ENCODE results near the gene RMND5B.
A peak's percentile ranks its signal among the peaks of the same experiment; 100 is the strongest.

The RMND5B gene

DNA sequence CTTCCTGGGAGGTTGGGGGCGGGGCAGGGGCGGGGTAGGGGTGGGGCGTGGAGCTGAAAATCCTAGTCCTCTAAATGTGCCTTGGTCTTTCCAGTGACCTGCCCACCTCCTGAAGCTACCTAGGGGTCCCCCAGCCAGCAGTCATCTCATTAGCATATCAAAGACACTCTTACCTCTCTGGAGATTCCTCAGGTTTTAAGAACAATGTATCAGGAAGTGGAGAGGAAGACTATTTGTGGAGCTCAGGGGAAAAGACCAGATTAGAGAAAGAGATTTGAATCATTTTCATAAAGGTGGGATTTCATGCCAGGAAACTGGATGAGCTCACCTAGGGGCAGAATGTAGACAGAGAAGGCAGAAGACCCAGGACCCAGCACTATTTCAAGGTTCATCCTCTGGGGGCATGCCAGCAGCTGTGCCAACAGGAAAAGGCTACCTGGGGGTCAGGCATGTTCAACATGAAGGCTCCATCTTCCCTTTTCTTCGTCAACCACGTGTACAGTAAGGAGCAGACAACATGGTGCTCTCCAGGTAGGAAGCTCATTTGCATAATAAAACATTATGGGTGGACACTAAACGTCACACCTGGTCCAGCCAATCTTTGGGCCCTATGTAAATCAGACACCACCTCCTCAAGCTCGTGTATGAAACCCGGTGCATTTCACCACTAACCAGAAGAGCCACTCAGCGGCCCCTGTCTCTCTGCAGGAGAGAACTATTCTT, 49.5 kb downstream of the RMND5B start:
- no peaks in the 10 kb centered on the region for H3K79me2 ChIP-seq (ENCODE audit: control insufficient read depth, insufficient read depth, low read length, poor library complexity)
- no peaks in the 10 kb centered on the region for H3K79me1 ChIP-seq (ENCODE audit: low read length)
- H3K14ac ChIP-seq (ENCODE audit: low read length): no peak overlapping the region
- no peak overlapping the region for H2AK5ac ChIP-seq (ENCODE audit: low read length)
- H4K8ac ChIP-seq (ENCODE audit: low read depth, low read length): no peak overlapping the region
- peaks cover 3 to 5% of the 10 kb centered on the region in 2 experiments for H3K4me1 ChIP-seq (ENCODE audit: control insufficient read depth in 1 of 2, insufficient read depth in 2 of 2, low read length in 2 of 2)
- whole genome bisulfite sequencing (ENCODE audit: extremely low coverage, insufficient coverage, insufficient read length): no CpG with 5 or more reads among the region's 9 CpGs
- H3K36me3 ChIP-seq (ENCODE audit: control insufficient read depth in 1 of 2, insufficient read depth in 2 of 2, low read length in 2 of 2): no peaks in the 10 kb centered on the region
- H3K4ac ChIP-seq (ENCODE audit: low read depth, low read length): no peak overlapping the region
- no peak overlapping the region for H3K18ac ChIP-seq (ENCODE audit: low read length)
- H3K27ac ChIP-seq (ENCODE audit: low read depth, low read length): no peak overlapping the region
- no peaks in the 10 kb centered on the region for H3K27me3 ChIP-seq (ENCODE audit: insufficient read depth, low read length)
- no peaks in the 10 kb centered on the region for H3K9me3 ChIP-seq (ENCODE audit: insufficient read depth, low read depth, low read length)
- no peak for DNase-seq
- no peak overlapping the region for H3K4me3 ChIP-seq (ENCODE audit: low read depth, low read length)
- H2BK120ac ChIP-seq (ENCODE audit: insufficient read depth, low read length, poor library complexity): no peak overlapping the region
- H2BK5ac ChIP-seq (ENCODE audit: low read depth, low read length, poor library complexity): no peak overlapping the region
- no peak overlapping the region for H3K9ac ChIP-seq (ENCODE audit: low read length)
- H2AFZ ChIP-seq (ENCODE audit: insufficient read depth, low read length, poor library complexity): no peak overlapping the region
- no peak overlapping the region for H4K12ac ChIP-seq (ENCODE audit: low read depth, low read length)
- H3K4me2 ChIP-seq (ENCODE audit: low read length): no peak overlapping the region
- no peak overlapping the region for H3K23ac ChIP-seq (ENCODE audit: low read length)
- no peak overlapping the region for H4K91ac ChIP-seq (ENCODE audit: low read depth, low read length)
- no peak overlapping the region for H2BK12ac ChIP-seq (ENCODE audit: low read length)

DNA sequence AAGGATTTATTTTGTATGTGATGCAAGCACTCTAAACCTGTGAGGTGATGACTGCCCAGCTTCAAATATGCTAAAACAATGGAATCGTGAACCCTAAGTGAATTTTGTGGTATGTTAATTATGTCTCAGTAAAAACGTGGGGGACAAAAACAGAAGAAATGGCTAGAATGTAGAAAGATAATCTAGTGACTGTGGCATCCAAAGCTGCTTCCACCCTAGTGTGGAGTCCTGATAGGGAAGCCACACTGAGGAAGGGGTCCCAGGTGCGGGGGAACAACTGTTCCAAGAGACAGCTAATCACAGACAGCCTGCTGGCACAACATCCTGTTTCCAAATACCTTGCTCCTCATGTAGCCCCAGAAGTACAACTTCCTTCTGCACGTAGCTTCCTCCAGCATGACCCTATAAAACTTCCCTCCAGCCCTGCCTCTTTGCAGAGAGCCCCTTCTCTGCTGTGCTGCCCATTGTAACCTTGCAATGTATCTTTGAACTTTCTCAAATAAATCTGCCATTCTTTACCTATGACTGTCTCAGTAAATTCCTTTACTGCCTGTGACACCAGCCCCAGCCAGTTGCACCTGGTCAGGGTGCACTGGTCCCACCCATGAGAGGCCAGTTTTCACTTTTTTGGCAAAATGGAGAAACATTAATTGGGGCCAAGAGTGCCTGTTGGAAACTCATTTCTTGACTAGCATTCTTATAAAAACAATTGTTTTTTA, 51.5 kb downstream of the RMND5B start:
- H2AFZ ChIP-seq (ENCODE audit: insufficient read depth, low read length, poor library complexity): no peak overlapping the region
- no peak overlapping the region for H3K14ac ChIP-seq (ENCODE audit: low read length)
- no peak overlapping the region for H4K8ac ChIP-seq (ENCODE audit: low read depth, low read length)
- peak overlapping the region; percentile 70 for H3K9ac ChIP-seq (ENCODE audit: low read length)
- no CpG with 5 or more reads among the region's 4 CpGs for WGBS (ENCODE audit: extremely low coverage, insufficient coverage, insufficient read length)
- no peak overlapping the region for H3K4ac ChIP-seq (ENCODE audit: low read depth, low read length)
- DNase-seq: peak in 1 of 2 donors; percentile 50
- no peak overlapping the region for H4K91ac ChIP-seq (ENCODE audit: low read depth, low read length)
- H2BK120ac ChIP-seq (ENCODE audit: insufficient read depth, low read length, poor library complexity): no peak overlapping the region
- no peak overlapping the region for H2AK5ac ChIP-seq (ENCODE audit: low read length)
- H3K27ac ChIP-seq (ENCODE audit: low read depth, low read length): no peak overlapping the region
- no peak overlapping the region for H2BK12ac ChIP-seq (ENCODE audit: low read length)
- no peaks in the 10 kb centered on the region for H3K79me1 ChIP-seq (ENCODE audit: low read length)
- no peak overlapping the region for H2BK5ac ChIP-seq (ENCODE audit: low read depth, low read length, poor library complexity)
- no peak overlapping the region for H4K12ac ChIP-seq (ENCODE audit: low read depth, low read length)
- no peaks in the 10 kb centered on the region for H3K27me3 ChIP-seq (ENCODE audit: insufficient read depth, low read length)
- peaks cover 3 to 5% of the 10 kb centered on the region in 2 experiments for H3K4me1 ChIP-seq (ENCODE audit: control insufficient read depth in 1 of 2, insufficient read depth in 2 of 2, low read length in 2 of 2)
- H3K18ac ChIP-seq (ENCODE audit: low read length): no peak overlapping the region
- no peaks in the 10 kb centered on the region for H3K9me3 ChIP-seq (ENCODE audit: insufficient read depth, low read depth, low read length)
- no peak overlapping the region for H3K4me2 ChIP-seq (ENCODE audit: low read length)
- H3K4me3 ChIP-seq (ENCODE audit: low read depth, low read length): no peak overlapping the region
- no peak overlapping the region for H3K23ac ChIP-seq (ENCODE audit: low read length)
- H3K36me3 ChIP-seq (ENCODE audit: control insufficient read depth in 1 of 2, insufficient read depth in 2 of 2, low read length in 2 of 2): no peaks in the 10 kb centered on the region
- H3K79me2 ChIP-seq (ENCODE audit: control insufficient read depth, insufficient read depth, low read length, poor library complexity): no peaks in the 10 kb centered on the region

DNA sequence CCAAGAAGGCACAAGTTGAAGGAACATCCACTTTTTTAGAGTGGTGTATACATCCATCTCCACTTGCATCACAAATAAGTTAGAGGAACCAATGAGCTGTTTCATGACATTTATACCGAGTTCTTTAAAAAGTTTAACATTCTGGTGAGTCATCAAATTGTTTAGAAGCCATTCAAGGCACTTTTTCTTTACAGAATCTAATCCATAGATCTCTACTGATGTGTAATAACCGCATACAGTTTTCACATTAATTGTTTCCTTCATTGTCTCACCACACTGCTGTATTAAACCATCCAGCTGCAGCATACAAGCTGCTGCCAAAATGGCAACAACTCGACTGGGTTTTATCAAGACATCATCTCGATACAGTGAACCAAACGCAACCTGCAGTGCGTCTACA, 55.6 kb downstream of the RMND5B start:
- Histone ChIP-seq H3K27ac (ENCODE audit: low read depth, low read length) (no peak overlapping the region), H3K4me2 (ENCODE audit: low read length) (no peak overlapping the region), H4K8ac (ENCODE audit: low read depth, low read length) (no peak overlapping the region), H2AK5ac (ENCODE audit: low read length) (no peak overlapping the region), H3K9me3 (ENCODE audit: insufficient read depth, low read depth, low read length) (no peaks in the 10 kb centered on the region), H2BK5ac (ENCODE audit: low read depth, low read length, poor library complexity) (no peak overlapping the region), H3K9ac (ENCODE audit: low read length) (no peak overlapping the region), H3K18ac (ENCODE audit: low read length) (no peak overlapping the region), H3K23ac (ENCODE audit: low read length) (no peak overlapping the region), H2BK120ac (ENCODE audit: insufficient read depth, low read length, poor library complexity) (no peak overlapping the region), H3K79me2 (ENCODE audit: control insufficient read depth, insufficient read depth, low read length, poor library complexity) (no peaks in the 10 kb centered on the region), H3K27me3 (ENCODE audit: insufficient read depth, low read length) (no peaks in the 10 kb centered on the region), H2AFZ (ENCODE audit: insufficient read depth, low read length, poor library complexity) (no peak overlapping the region), H3K4me1 (ENCODE audit: control insufficient read depth in 1 of 2, insufficient read depth in 2 of 2, low read length in 2 of 2) (peaks cover 3 to 5% of the 10 kb centered on the region in 2 experiments), H4K12ac (ENCODE audit: low read depth, low read length) (no peak overlapping the region), H4K91ac (ENCODE audit: low read depth, low read length) (no peak overlapping the region), H3K36me3 (ENCODE audit: control insufficient read depth in 1 of 2, insufficient read depth in 2 of 2, low read length in 2 of 2) (no peaks in the 10 kb centered on the region), H2BK12ac (ENCODE audit: low read length) (no peak overlapping the region), H3K4ac (ENCODE audit: low read depth, low read length) (no peak overlapping the region), H3K14ac (ENCODE audit: low read length) (no peak overlapping the region), H3K79me1 (ENCODE audit: low read length) (no peaks in the 10 kb centered on the region), H3K4me3 (ENCODE audit: low read depth, low read length) (no peak overlapping the region)
- no CpG with 5 or more reads among the region's 6 CpGs for WGBS (ENCODE audit: extremely low coverage, insufficient coverage, insufficient read length)
- peak in 1 of 2 donors; percentile 58 for DNase-seq

DNA sequence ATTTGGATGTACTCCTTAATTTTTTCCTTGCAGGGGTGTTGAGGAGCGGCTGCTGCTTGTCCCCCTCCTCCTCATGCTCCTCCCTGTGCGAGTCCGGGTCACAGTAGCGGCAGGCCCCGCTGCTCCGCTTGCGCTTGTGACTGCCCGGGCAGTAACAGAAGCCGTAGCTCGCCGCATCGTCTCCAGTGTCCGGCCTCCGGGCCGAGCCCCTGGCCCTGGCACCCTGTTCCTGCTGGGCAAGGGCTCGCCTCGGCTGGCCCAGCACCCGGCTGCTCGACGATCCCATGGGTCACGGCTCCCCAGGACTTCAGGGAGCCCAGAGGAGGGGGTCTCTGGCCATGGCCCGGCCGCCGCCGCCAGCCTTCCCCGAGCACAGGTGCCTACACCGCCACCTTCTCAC, 56.2 kb downstream of the RMND5B start, which contains the start of gene GMCL2:
TSS of gene GMCL2 (minus strand) at position 358 of the 400 bp plus-strand sequence. CDS start at position 286, 72 bp downstream.
- DNase-seq: no peak
- Histone ChIP-seq H3K4me1 (ENCODE audit: control insufficient read depth in 1 of 2, insufficient read depth in 2 of 2, low read length in 2 of 2) (peaks cover 3 to 5% of the 10 kb centered on the region in 2 experiments), H3K9ac (ENCODE audit: low read length) (no peak within 1 kb of the TSS), H3K9me3 (ENCODE audit: insufficient read depth, low read depth, low read length) (no peaks in the 10 kb centered on the region), H3K23ac (ENCODE audit: low read length) (no peak within 1 kb of the TSS), H3K27me3 (ENCODE audit: insufficient read depth, low read length) (no peaks in the 10 kb centered on the region), H2BK12ac (ENCODE audit: low read length) (no peak within 1 kb of the TSS), H2AK5ac (ENCODE audit: low read length) (no peak within 1 kb of the TSS), H2AFZ (ENCODE audit: insufficient read depth, low read length, poor library complexity) (no peak within 1 kb of the TSS), H3K4me2 (ENCODE audit: low read length) (no peak within 1 kb of the TSS), H3K4me3 (ENCODE audit: low read depth, low read length) (no peak within 1 kb of the TSS), H4K8ac (ENCODE audit: low read depth, low read length) (no peak within 1 kb of the TSS), H2BK120ac (ENCODE audit: insufficient read depth, low read length, poor library complexity) (no peak within 1 kb of the TSS), H3K79me1 (ENCODE audit: low read length) (no peaks in the 10 kb centered on the region), H4K12ac (ENCODE audit: low read depth, low read length) (no peak within 1 kb of the TSS), H4K91ac (ENCODE audit: low read depth, low read length) (no peak within 1 kb of the TSS), H3K18ac (ENCODE audit: low read length) (no peak within 1 kb of the TSS), H3K79me2 (ENCODE audit: control insufficient read depth, insufficient read depth, low read length, poor library complexity) (no peaks in the 10 kb centered on the region), H2BK5ac (ENCODE audit: low read depth, low read length, poor library complexity) (no peak within 1 kb of the TSS), H3K36me3 (ENCODE audit: control insufficient read depth in 1 of 2, insufficient read depth in 2 of 2, low read length in 2 of 2) (no peaks in the 10 kb centered on the region), H3K14ac (ENCODE audit: low read length) (no peak within 1 kb of the TSS), H3K27ac (ENCODE audit: low read depth, low read length) (no peak within 1 kb of the TSS), H3K4ac (ENCODE audit: low read depth, low read length) (no peak within 1 kb of the TSS)
- no CpG with 5 or more reads among the region's 27 CpGs for WGBS (ENCODE audit: extremely low coverage, insufficient coverage, insufficient read length)

All from trophoblast cell (in vitro differentiated cells and primary cell).